GM12878 (cell line): ENCODE results near the gene TRPM1. TPM values are rescaled to one million over a fixed set of nuclear protein-coding genes. Genes with fewer than 3 reads are reported as not detected.

ENCODE experiments used
- ATAC-seq: fragments of 200-7000 bp; cut with Tn5 transposase; 3 replicates; pipeline ENCODE4 v1.9.1; 2020; ENCODE audit warnings: mild to moderate bottlenecking, moderate library complexity
- BruUV-seq: library from RNA; stranded (reverse); fragments of 400-500 nt; replicated peaks from 2 replicates; lab custom pipeline; 2021; lab: Mats Ljungman, UMichigan
- CTCF ChIA-PET: fragments of 300-600 bp; sonication (Branson Sonifier 250); formaldehyde crosslinking; extraction: SDS; loops from one replicate; lab custom pipeline; 2021; ENCODE audit warnings: inconsistent platforms; lab: Yijun Ruan, JAX
- POLR2A ChIA-PET: fragments of 350-600 bp; formaldehyde crosslinking; extraction: SDS; loops from one replicate; lab custom pipeline; 2021; ENCODE audit warnings: inconsistent platforms; lab: Charles Lee
- RAD21 ChIA-PET: fragments of 300-600 bp; sonication (Branson Sonifier 250); formaldehyde crosslinking; loops from one replicate; lab custom pipeline; 2023; ENCODE audit warnings: antibody characterized with exemption; ENCODE audit not compliant: unreplicated experiment; lab: Charles Lee
- SMC1A ChIA-PET: fragments of 300-600 bp; sonication (Branson Sonifier 250); formaldehyde crosslinking; loops from one replicate; lab custom pipeline; 2023; ENCODE audit not compliant: unreplicated experiment, uncharacterized antibody; lab: Charles Lee
- DNase-seq: peaks from one replicate; pipeline ENCODE4 v3.0.0-alpha.2; 2011; ENCODE audit warnings: low read depth, low spot score
- FAIRE-seq: peaks from 3 replicates; lab custom pipeline; 2011; peaks lifted over from hg19 to GRCh38; lab: Jason Lieb, UNC
- H2AFZ ChIP-seq: 2 replicates; pipeline ENCODE4 v1.6.0; 2011; ENCODE audit warnings: low read depth, low read length, control low read depth; ENCODE audit not compliant: control insufficient read depth
- H3K27ac ChIP-seq: 2 replicates; pipeline ENCODE4 v1.5.1; 2011; ENCODE audit warnings: control low read depth; ENCODE audit not compliant: control insufficient read depth, insufficient read depth
- H3K27me3 ChIP-seq, 2 experiments: replicated peaks in 1 of 2; 2 replicates each; pipeline versions ENCODE4 v1.6.0 to v1.6.1; 2011; ENCODE audit warnings: low read length in 1 of 2; ENCODE audit not compliant: control insufficient read depth in 2 of 2, insufficient read depth in 2 of 2
- H3K36me3 ChIP-seq, 2 experiments: 2 replicates each; pipeline ENCODE4 v1.5.1; 2011; ENCODE audit warnings: low read length in 1 of 2; ENCODE audit not compliant: control insufficient read depth in 2 of 2, insufficient read depth in 2 of 2
- H3K4me1 ChIP-seq: 2 replicates; pipeline ENCODE4 v1.6.1; 2011; ENCODE audit warnings: mild to moderate bottlenecking, low read length, moderate library complexity, mixed read lengths; ENCODE audit not compliant: control insufficient read depth, insufficient read depth
- H3K4me2 ChIP-seq: 2 replicates; pipeline ENCODE4 v1.6.0; 2011; ENCODE audit warnings: control low read depth; ENCODE audit not compliant: control insufficient read depth, insufficient read depth
- H3K4me3 ChIP-seq: fragments of 200-600 bp; sonication (generic); 2 replicates; pipeline ENCODE4 v1.5.1; 2016
- H3K79me2 ChIP-seq: 2 replicates; pipeline ENCODE4 v1.6.0; 2011; ENCODE audit warnings: low read length; ENCODE audit not compliant: control insufficient read depth, insufficient read depth
- H3K9ac ChIP-seq: 2 replicates; pipeline ENCODE4 v1.8.0; 2011; ENCODE audit warnings: low read length, control low read depth, mixed read lengths; ENCODE audit not compliant: control insufficient read depth, insufficient read depth
- H3K9me3 ChIP-seq: replicated peaks from 3 replicates; pipeline ENCODE4 v1.5.1; 2011; ENCODE audit warnings: mild to moderate bottlenecking, low read length; ENCODE audit not compliant: control insufficient read depth, insufficient read depth
- H4K20me1 ChIP-seq: 2 replicates; pipeline ENCODE4 v1.6.0; 2011; ENCODE audit not compliant: control insufficient read depth, insufficient read depth
- ATF2 ChIP-seq: IDR thresholded peaks from 2 replicates; pipeline ENCODE4 v1.6.1; 2012; ENCODE audit warnings: low read length, inconsistent platforms
- BCLAF1 ChIP-seq: fragments of 450-650 bp; IDR thresholded peaks from 2 replicates; pipeline ENCODE4 v1.6.1; 2017; ENCODE audit warnings: antibody characterized with exemption, mild to moderate bottlenecking, moderate library complexity
- CBX5 ChIP-seq: sonication (generic); IDR thresholded peaks from 2 replicates; pipeline ENCODE4 v1.6.1; 2016; ENCODE audit warnings: low read depth, moderate library complexity, mild to moderate bottlenecking, inconsistent platforms
- CHD4 ChIP-seq: fragments of 200-600 bp; sonication (generic); IDR thresholded peaks from 2 replicates; pipeline ENCODE4 v1.6.1; 2016; ENCODE audit warnings: mild to moderate bottlenecking
- EZH2 ChIP-seq: IDR thresholded peaks from 2 replicates; pipeline ENCODE4 v1.6.1; 2012; ENCODE audit warnings: low read depth, mild to moderate bottlenecking, control low read depth, inconsistent platforms, low read length, borderline replicate concordance; ENCODE audit not compliant: control insufficient read depth
- FOS ChIP-seq: IDR thresholded peaks from 3 replicates; pipeline ENCODE4 v1.6.1; 2011; ENCODE audit warnings: borderline replicate concordance; ENCODE audit not compliant: insufficient read length; ENCODE audit errors: extremely low read depth
- NBN ChIP-seq: fragments of 450-650 bp; IDR thresholded peaks from 2 replicates; pipeline ENCODE4 v1.6.1; 2016
- NFYA ChIP-seq: IDR thresholded peaks from 2 replicates; pipeline ENCODE4 v1.6.1; 2011; ENCODE audit warnings: low read depth, mild to moderate bottlenecking, low read length, improper control_type of control experiment, borderline replicate concordance
- SUPT20H ChIP-seq: IDR thresholded peaks from 2 replicates; pipeline ENCODE4 v1.6.1; 2011; ENCODE audit warnings: low read depth, mild to moderate bottlenecking, low read length, moderate library complexity, borderline replicate concordance; ENCODE audit not compliant: control insufficient read depth
- TCF12 ChIP-seq: IDR thresholded peaks from 2 replicates; pipeline ENCODE4 v1.6.1; 2011; ENCODE audit warnings: low read depth, mild to moderate bottlenecking, low read length
- USF1 ChIP-seq: IDR thresholded peaks from 2 replicates; pipeline ENCODE4 v1.6.1; 2011; ENCODE audit warnings: borderline replicate concordance, low read depth, mild to moderate bottlenecking, moderate library complexity, mixed read lengths, low read length; ENCODE audit not compliant: insufficient read depth; ENCODE audit errors: extremely low read length
- ZNF207 ChIP-seq: fragments of 450-650 bp; IDR thresholded peaks from 2 replicates; pipeline ENCODE4 v1.6.1; 2014; ENCODE audit warnings: antibody characterized with exemption, mild to moderate bottlenecking, borderline replicate concordance
- whole genome bisulfite sequencing: methylation state at CpG from one replicate; pipeline ENCODE4 v1.1.6; 2016; ENCODE audit warnings: low lambda C conversion rate; ENCODE audit not compliant: insufficient replicate concordance, insufficient coverage; ENCODE audit errors: missing lambda C conversion rate; 5-methylcytosine and 5-hydroxymethylcytosine counted together
- in situ Hi-C: fragments of 300-500 bp; cut with MboI; formaldehyde crosslinking; loops from 9 replicates; pipeline ENCODE4 v1.14.3; 2018; ENCODE audit warnings: mixed read lengths
- intact Hi-C: fragments of 100-400 bp; cut with micrococcal nuclease; formaldehyde crosslinking; loops from one replicate; pipeline ENCODE4 v1.14.2; 2022; ENCODE audit not compliant: unreplicated experiment
- polyA plus RNA-seq, 11 experiments: library from polyadenylated mRNA; depleted of rRNA in 4 of 11; unstranded in 6 of 11; stranded (reverse) in 5 of 11; fragments of >200 nt; fragmentation: Nextera tagmentation in 4 of 11; fragmentation: Illumina TruSeq in 1 of 11; extraction: Ambion mirVana in 4 of 11; extraction: Trizol in 1 of 11; gene quantifications; 1 replicate in 1 of 11; 2 replicates in 10 of 11; pipeline versions ENCODE4 v1.2.1 to v1.2.3, GENCODE V29; 2011 to 2016; ENCODE audit warnings: inconsistent platforms in 2 of 11, missing spikeins in 2 of 11, low read depth in 1 of 11
- total RNA-seq, 4 experiments: library from RNA; depleted of rRNA in 3 of 4; stranded (reverse); fragments of >200 nt in 3 of 4; fragmentation: Illumina TruSeq in 1 of 4; extraction: Trizol in 1 of 4; gene quantifications; 2 replicates each; pipeline versions ENCODE4 v1.2.1 to v1.2.3, GENCODE V29; 2013 to 2021

The TRPM1 gene
- total and polyA plus RNA-seq, 10 of the 15 experiments (the other 5 are each of a cell fraction or from before 2014, with no cell fraction given): 0.01 to 0.10 (median 0.05) TPM; not detected in 4

GRCh38 chr15:30962659-30963058 lies 138.9 kb downstream of the TRPM1 start:
- Histone ChIP-seq H3K36me3 (peaks cover 1 to 17% of the 10 kb centered on the region in 2 experiments), H3K27ac (no peak overlapping the region), H2AFZ (no peak overlapping the region), H3K4me2 (no peak overlapping the region)
- no TSS peak for BruUV-seq
- RAD21 ChIA-PET: no interaction called here
- no peak for TF ChIP-seq NBN
- TF ChIP-seq FOS: no peak
- TF ChIP-seq TCF12: no peak
- no peak for TF ChIP-seq NFYA
- no peak for TF ChIP-seq SUPT20H
- TF ChIP-seq ZNF207: no peak
- TF ChIP-seq CBX5: no peak
- TF ChIP-seq CHD4: no peak
- TF ChIP-seq, all 136 proteins: peak for 0
- Histone ChIP-seq H3K79me2 (no peaks in the 10 kb centered on the region), H3K9me3 (no peaks in the 10 kb centered on the region), H4K20me1 (no peaks in the 10 kb centered on the region), H3K9ac (no peak overlapping the region), H3K4me1 (peaks cover 4% of the 10 kb centered on the region; the same call in 1 of the 2 replicates), H3K4me3 (no peak overlapping the region), H3K27me3 (no peaks in the 10 kb centered on the region)
- CTCF ChIA-PET: no interaction called here
- in situ Hi-C loops (no loop called here), intact Hi-C loops (no loop called here)
- FAIRE-seq (no peak), DNase-seq (no peak), ATAC-seq (no peak)
- POLR2A ChIA-PET: no interaction called here
- SMC1A ChIA-PET: interaction anchor here (1.5 kb wide), 1 partner anchor 17 kb away, joined by 4 read pairs; no protein-coding TSS in a partner anchor
- WGBS: 97% methylated on average over 3 of the region's 3 CpGs

- TF ChIP-seq ATF2 (no peak), EZH2 (no peak), BCLAF1 (no peak), USF1 (no peak)
- no peaks in the 10 kb centered on the region for H3K27me3 ChIP-seq
- ChIA-PET CTCF (interaction anchor here (0.8 kb wide), 1 partner anchor 335 kb away, joined by 3 read pairs; no protein-coding TSS in a partner anchor), SMC1A (interaction anchor here (1.3 to 1.5 kb wide), 2 partner anchors 12 to 18 kb away, joined by 4 read pairs; no protein-coding TSS in a partner anchor), RAD21 (no interaction called here), POLR2A (interaction anchor here (0.7 kb wide), 1 partner anchor 12 kb away, joined by 3 read pairs; no protein-coding TSS in a partner anchor)
- H3K4me2 ChIP-seq: no peak overlapping the region
- peaks cover 1 to 17% of the 10 kb centered on the region in 2 experiments for H3K36me3 ChIP-seq
- H3K79me2 ChIP-seq: no peaks in the 10 kb centered on the region
- H4K20me1 ChIP-seq: no peaks in the 10 kb centered on the region
- no peak overlapping the region for H2AFZ ChIP-seq
- no peak overlapping the region for H3K27ac ChIP-seq
- FAIRE-seq (peak; percentile 35), DNase-seq (no peak), ATAC-seq (no peak)
- in situ Hi-C loops: no loop called here
- BruUV-seq: no TSS peak
- peaks cover 4% of the 10 kb centered on the region; the same call in 1 of the 2 replicates for H3K4me1 ChIP-seq
- no peak overlapping the region for H3K4me3 ChIP-seq
- intact Hi-C loops: no loop called here
- H3K9me3 ChIP-seq: no peaks in the 10 kb centered on the region
- no peak overlapping the region for H3K9ac ChIP-seq
These were observed 139.4 kb downstream of the TRPM1 start for GRCh38 chr15:30962079-30962478.
